ENCODE results near the gene WDR82. TPM values are rescaled to one million over a fixed set of nuclear protein-coding genes. Genes with fewer than 3 reads are reported as not detected.

Gene WDR82
- total and polyA plus RNA-seq, 9 of the 15 experiments (the other 6 are each of a cell fraction or from before 2014, with no cell fraction given) = 6.4 to 62.9 (median 37.1) TPM

GRCh38 chr3:52220380-52221026 is 57.9 kb downstream of the WDR82 start (continued):
- TF ChIP-seq PBX2 (CRISPR knock-in tag; IDR thresholded peaks at IDR 0.05; ENCODE audit: low read depth) (no peak), PBX2 (tag; conservative IDR thresholded peaks at IDR 0.05; ENCODE audit: low read depth) (peak; percentile 59), FOXO4 (CRISPR knock-in tag; IDR thresholded peaks at IDR 0.05) (no peak), VEZF1 (CRISPR knock-in tag; IDR thresholded peaks at IDR 0.05) (peak; percentile 19; the same call in 1 of the 2 replicates), RB1 (IDR thresholded peaks at IDR 0.05; ENCODE audit: low read depth) (peak; percentile 50; the same call in 1 of the 2 replicates), REST (IDR thresholded peaks at IDR 0.05; ENCODE audit: borderline replicate concordance) (peak; percentile 54; the same call in 1 of the 2 replicates), REST (CRISPR knock-in tag; IDR thresholded peaks at IDR 0.05; ENCODE audit: low read depth) (no peak), HLTF (IDR thresholded peaks at IDR 0.05) (no peak), TEAD2 (tag; IDR thresholded peaks at IDR 0.05) (no peak), NFIC (IDR thresholded peaks at IDR 0.05) (0 out of 2 replicates have a peak, but pooled peaks have one; percentile 41), CTCF (IDR thresholded peaks at IDR 0.05 in 2 of 3, conservative IDR thresholded peaks at IDR 0.05 in 1 of 3; ENCODE audit: insufficient read depth in 2 of 3, low read depth in 1 of 3, low read length in 3 of 3) (peak; percentile 83 to 87 (median 86))
